Fibroblast of mammary gland (primary cell): ENCODE results near the gene EMP2.

ENCODE experiments used
- DNase-seq: peaks from one replicate; pipeline ENCODE4 v3.0.0-alpha.2; 2010; ENCODE audit warnings: low read depth
- H3K4me3 ChIP-seq: 2 replicates; pipeline ENCODE4 v1.5.1; 2011; ENCODE audit warnings: low read depth, mild to moderate bottlenecking, low read length, moderate library complexity; ENCODE audit not compliant: control insufficient read depth
- TF ChIP-seq, protein P1 (sequence below): conservative IDR thresholded peaks from 2 replicates; pipeline ENCODE4 v1.5.1; 2011; ENCODE audit warnings: low read depth, low read length, inconsistent platforms; ENCODE audit not compliant: control insufficient read depth, insufficient read depth

EMP2 gene

DNA sequence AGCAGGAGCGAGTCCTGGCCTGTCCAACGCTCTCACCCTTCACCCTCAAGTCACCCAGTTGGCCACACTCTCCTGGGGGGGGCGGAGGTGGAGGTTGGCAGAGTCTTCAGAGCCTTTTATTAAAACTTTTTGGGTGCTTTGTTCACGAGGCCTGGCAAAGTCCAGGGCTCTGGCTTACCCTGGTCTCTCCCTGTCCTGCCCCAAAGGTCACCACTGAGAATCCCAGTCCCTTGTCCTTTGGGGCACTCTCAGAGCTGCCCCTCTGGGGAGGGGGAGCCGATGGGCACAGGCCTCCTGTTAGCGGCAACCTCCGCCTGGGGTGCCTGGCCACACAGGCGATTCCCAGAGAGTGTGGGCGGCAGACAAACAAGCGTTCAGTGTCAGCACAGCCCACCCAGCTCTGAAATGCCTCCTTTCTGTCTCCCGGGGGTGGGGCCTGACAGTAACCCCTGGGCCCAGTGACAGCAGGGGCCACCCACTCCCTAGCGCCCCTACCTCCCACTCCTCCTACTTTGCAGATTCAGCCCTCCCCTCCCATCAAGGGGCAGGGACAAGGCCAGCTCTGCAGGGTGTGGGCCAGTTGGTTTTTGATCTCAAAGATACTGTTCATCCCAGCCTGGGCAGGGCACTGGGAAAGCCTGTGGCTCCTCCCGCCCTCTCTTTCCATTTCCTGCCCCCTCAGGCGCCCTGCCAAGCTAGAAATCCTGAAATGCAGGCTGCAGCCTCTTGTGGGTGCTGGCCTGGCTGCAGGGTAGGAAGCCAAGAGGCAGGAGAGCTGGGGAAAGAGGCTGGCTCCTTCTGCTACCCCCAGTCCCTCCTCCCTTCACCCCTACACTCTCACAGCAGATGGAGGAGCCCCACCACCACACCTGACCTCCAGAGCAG, 36.6 kb upstream of the EMP2 start:
- TF ChIP-seq, protein P1, sequence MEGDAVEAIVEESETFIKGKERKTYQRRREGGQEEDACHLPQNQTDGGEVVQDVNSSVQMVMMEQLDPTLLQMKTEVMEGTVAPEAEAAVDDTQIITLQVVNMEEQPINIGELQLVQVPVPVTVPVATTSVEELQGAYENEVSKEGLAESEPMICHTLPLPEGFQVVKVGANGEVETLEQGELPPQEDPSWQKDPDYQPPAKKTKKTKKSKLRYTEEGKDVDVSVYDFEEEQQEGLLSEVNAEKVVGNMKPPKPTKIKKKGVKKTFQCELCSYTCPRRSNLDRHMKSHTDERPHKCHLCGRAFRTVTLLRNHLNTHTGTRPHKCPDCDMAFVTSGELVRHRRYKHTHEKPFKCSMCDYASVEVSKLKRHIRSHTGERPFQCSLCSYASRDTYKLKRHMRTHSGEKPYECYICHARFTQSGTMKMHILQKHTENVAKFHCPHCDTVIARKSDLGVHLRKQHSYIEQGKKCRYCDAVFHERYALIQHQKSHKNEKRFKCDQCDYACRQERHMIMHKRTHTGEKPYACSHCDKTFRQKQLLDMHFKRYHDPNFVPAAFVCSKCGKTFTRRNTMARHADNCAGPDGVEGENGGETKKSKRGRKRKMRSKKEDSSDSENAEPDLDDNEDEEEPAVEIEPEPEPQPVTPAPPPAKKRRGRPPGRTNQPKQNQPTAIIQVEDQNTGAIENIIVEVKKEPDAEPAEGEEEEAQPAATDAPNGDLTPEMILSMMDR, result peak; percentile 15
- H3K4me3 ChIP-seq, result no peak overlapping the region
- DNase-seq, result peak; percentile 65

GRCh38 chr16:10616419-10616755, 36.0 kb upstream of the EMP2 start:
- no peak overlapping the region for H3K4me3 ChIP-seq
- DNase-seq, result no peak
- TF ChIP-seq, protein P1, result no peak

GRCh38 chr16:10614685-10615084, 34.3 kb upstream of the EMP2 start:
- TF ChIP-seq, protein P1, result no peak
- no peak for DNase-seq
- H3K4me3 ChIP-seq, result no peak overlapping the region

GRCh38 chr16:10613785-10614485, 33.5 kb upstream of the EMP2 start:
- TF ChIP-seq, protein P1, result no peak
- no peak overlapping the region for H3K4me3 ChIP-seq
- no peak for DNase-seq

DNA sequence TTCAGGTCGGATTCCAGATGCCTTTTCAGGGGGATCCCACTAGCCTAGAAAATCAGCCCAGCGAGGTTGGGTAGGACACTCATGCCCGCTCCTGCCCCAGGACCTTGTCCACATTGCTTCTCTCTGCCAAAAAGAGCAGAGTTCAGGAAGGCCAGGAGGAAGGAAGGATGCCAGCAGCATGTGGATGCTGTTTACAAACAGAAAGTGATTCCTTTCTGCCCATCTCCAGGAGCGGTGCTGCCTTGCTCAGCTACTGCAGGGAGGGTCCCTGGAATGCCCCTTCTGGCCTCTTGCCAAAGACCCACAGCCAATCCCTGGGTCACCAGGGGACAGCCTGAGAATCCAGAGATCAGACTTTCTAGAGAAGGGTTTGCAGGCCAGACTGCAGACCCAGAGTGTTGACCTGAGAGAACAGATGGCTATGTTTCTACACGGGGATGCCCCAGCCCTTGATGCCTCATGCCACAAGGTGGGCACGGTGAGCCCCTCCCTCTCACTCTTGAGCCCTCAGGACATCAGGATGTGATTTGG, 32.3 kb upstream of the EMP2 start:
- H3K4me3 ChIP-seq, result no peak overlapping the region
- TF ChIP-seq, protein P1, result no peak
- DNase-seq, result no peak

- DNase-seq, result no peak
- no peak overlapping the region for H3K4me3 ChIP-seq
- TF ChIP-seq, protein P1, result no peak
Measured at GRCh38 chr16:10611825-10612342, 31.5 kb upstream of the EMP2 start.
